ENCODE measurements around the gene NPAS4.
"Not testable (repeated sequence)": the region's sequence is repeated elsewhere in the genome, so short reads cannot be mapped to it uniquely, and the experiment has no call there.

Gene NPAS4

DNA sequence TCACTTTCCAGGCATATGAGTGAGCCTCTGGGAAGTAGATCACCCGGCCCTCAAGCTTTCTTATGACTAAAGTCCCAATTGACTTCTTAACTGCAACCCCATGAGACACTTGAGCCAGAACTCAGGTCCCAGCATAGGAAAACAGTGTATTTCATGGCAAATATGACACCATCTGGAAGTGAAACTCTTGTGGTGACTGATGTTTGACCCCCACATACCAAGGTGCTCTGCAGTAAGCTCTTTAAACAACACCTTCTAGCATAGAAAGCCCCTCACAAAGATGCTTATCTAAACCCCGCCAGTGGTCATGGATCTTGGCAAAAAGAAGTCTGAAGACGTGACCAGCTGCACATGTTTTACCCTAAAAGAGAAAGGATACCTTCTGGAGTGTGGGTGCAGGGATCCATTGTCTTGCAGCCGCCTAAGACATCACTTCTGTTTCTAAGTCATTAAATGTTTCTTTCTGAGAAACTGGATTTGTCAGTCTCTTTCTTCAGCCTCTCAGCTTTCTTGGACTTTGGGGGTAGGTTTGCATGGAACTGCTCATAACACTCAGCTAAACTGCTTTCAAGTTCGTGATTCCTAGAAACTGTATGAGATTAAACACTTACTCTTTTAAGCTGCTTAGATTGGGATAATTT, 38.4 kb downstream of the NPAS4 start:
- no peak for DNase-seq

DNA sequence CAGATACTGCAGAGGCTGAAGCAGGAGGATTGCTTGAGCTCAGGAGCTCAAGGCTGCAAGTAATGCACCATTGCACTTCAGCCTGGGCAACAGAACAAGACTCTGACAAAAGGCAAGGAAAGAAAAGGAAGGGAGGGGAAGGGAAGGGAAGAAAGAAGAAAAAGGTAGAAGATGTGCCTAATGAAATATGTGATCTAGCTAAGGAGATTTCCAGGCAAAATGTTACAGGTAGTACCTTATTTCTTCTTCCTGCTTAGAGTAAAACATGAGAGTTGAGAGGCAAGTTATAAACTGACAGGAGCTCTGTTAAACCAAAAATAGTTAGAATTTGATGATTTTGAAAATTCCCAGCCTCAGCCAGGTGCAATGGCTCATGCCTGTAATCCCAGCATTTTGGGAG, 41.2 kb downstream of the NPAS4 start:
- no peak for DNase-seq

GRCh38 chr11:66462911-66463310, 42.1 kb downstream of the NPAS4 start:
- DNase-seq, result no peak

DNA sequence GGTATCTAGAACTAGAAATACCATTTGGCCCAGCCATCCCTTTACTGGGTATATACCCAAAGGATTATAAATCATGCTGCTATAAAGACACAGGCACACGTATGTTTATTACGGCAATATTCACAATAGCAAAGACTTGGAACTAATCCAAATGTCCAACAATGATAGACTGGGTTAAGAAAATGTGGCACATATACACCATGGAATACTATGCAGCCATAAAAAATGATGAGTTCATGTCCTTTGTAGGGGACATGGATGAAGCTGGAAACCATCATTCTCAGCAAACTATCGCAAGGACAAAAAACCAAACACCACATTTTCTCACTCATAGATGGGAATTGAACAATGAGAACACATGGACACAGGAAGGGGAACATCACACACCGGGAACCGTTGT, 43.3 kb downstream of the NPAS4 start:
- not testable (repeated sequence) for DNase-seq

- DNase-seq, result no peak
Observed at GRCh38 chr11:66464916-66465315, 44.1 kb downstream of the NPAS4 start.

GRCh38 chr11:66465373-66466224, 44.8 kb downstream of the NPAS4 start:
- no peak for DNase-seq

- peak; percentile 95 for DNase-seq
Observed at GRCh38 chr11:66466225-66467033, 45.6 kb downstream of the NPAS4 start, which contains the start of gene PELI3. TSS of gene PELI3 (plus strand) at chr11:66466905. CDS start at chr11:66468129, 1,224 bp downstream.

DNA sequence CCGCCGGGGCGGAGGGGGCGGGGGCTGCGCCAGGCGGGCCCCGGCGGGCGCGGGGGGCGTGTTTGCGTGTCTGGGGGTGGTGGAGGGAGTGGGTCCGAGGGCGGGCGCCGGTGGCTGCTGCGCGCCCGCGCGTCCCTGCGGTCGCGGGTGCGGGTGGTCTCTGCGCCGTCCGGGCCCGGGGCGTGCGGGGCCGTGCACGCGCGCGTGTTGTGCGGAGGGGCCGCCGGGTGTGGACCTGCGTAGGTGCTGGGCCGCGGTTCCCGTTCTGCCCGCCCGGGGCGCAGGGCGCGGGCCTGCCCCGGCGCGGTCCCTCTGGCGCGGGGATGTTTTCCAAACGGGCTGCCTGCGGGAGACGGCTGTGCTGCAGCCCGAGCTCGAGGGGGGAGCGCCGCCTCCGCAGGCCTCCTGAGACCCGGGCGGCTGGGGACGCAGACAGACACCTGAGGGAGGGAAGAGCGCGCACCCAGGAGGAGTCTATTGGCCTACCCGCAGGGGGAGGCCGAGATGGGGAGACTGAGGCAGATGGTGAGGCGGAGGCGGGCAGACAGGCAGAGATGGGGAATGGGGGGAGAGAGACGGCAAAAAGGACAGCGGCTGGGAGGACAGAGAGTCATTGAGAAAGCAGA, 46.3 kb downstream of the NPAS4 start:
- peak; percentile 46 for DNase-seq

- DNase-seq, result peak; percentile 74
Observed at GRCh38 chr11:66467756-66468155, 46.9 kb downstream of the NPAS4 start.

- no peak for DNase-seq
Observed at GRCh38 chr11:66468691-66469090, 47.9 kb downstream of the NPAS4 start.

DNA sequence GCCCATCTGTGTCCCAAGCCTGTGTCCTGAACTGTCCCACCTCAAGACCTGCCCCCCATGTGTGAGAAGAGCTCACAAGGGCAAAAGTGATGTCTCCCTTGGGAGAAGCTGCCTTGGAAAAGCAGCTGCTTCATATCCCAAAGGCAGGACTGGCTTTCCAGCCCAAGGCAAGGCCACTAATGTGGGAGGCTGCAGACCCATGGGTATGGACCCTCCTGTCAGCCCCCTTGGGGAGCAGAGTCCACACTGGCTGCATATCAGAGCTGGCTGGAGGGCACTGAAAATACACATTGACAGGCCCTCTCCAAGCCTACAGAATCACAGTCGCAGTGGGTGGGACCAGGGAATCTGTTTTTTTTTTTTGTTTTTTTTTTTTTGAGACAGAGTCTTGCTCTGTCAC, 48.6 kb downstream of the NPAS4 start:
- DNase-seq, result no peak

GRCh38 chr11:66470015-66470414, 49.2 kb downstream of the NPAS4 start:
- no peak for DNase-seq

DNA sequence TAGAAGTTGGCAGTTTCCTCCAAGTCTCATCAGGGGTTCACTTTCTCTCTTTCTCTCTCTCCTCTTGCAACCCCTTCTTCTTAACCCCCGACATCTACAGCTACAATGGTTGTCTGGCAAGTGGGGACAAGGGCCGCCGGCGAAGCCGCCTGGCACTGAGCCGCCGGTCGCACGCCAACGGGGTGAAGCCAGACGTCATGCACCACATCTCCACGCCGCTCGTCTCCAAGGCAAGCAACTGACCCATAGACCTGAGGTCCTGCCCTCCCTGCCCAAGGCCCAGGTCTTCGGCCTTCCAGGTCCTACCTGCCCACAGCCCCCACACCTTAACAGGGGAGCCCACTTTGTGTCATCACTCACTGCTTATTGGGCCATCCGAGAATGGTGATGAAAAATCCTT, 50.3 kb downstream of the NPAS4 start:
- DNase-seq, result no peak

GRCh38 chr11:66472054-66472453, 51.2 kb downstream of the NPAS4 start:
- no peak for DNase-seq

- no peak for DNase-seq
Observed at GRCh38 chr11:66473167-66473566, 52.3 kb downstream of the NPAS4 start.

DNA sequence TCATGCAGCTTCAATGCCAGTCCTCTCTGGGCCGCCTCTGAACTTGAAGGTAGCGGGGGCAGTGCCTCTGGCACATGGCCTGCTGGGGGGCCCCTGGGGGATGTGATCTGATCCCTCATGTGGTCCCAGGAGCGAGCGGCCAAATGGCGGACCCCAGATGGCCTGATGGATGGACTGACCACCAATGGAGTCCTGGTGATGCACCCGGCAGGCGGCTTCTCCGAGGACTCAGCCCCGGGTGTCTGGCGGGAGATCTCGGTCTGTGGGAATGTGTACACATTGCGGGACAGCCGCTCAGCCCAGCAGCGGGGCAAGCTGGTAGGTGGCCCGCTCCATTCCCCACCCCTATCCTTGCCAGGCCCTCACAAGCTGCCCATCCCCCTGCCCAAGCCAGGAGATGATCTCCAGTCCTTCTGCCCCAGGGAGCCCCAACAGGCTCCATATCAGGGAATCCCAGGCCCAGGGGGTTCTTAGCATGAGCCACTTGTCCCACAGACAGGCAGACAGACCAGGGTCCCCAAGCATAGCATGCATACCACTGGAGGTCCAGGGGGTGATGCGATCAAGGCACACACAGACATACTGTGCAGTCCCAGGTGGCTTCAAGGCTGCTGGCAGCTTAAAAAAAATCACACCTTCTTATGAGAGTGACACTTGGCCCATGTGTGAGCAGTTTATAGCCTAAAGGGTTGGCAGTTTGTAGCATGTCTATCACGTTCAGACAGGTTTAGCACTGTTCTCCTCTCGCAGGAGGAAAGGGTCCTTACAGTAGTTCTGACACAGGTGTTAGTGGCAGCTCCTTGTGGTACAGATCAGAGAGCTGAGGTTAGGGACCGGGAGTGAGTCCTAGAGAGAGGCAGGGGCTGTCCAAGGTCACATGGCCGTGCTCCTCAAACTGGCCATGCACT, 53.0 kb downstream of the NPAS4 start:
- DNase-seq, result no peak

- no peak for DNase-seq
Observed at GRCh38 chr11:66475349-66476172, 54.7 kb downstream of the NPAS4 start.
